HG03460 (cell line): ENCODE data around the gene STYXL1.
"Not testable (repeated sequence)": the region's sequence is repeated elsewhere in the genome, so short reads cannot be mapped to it uniquely, and the experiment has no call there.

Experiments used
- ATAC-seq: cut with Tn5 transposase; IDR thresholded peaks from one replicate; pipeline ENCODE4 v1.9.1; 2021; ENCODE audit not compliant: unreplicated experiment

STYXL1 gene

DNA sequence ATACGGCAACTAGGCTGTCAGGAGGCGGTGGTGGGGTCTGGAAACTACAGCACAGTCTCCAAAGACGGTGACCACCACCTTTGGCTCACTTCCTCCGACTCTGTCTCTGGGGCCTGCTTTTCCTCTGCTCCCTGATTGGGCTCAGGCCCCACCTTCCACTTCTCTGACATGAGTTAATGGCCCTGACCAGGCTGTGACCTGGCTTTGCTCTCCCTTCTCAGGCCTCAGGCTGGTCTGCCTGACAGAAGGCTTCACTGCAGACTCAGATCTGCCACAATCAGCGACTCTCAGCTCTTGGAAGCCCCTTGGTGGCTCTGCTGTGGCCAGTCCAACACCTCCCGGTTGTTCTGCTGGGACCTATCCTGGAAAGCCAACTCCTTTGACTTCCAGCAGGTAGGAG, 7.7 kb downstream of the STYXL1 start:
- ATAC-seq, result no peak

DNA sequence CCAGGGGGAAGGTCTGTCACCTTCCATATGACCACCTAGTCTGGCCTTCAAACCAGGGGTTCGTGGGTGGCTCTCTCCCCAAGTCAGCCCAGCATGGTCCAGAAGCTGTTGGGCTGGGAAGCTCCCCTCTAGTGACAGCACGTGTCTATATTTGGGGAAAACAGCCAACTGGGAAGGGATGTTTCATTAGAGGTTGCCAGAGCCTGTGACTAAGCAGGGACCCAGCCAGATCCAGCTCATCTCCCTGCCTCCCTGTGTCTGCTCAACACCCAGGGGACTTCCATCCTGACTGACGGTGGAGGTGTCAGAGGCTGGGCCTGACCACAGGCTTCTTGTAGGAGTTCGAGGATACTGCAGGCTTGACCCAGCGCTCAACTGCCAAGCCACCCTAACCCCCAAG, 10.5 kb downstream of the STYXL1 start:
- no peak for ATAC-seq

DNA sequence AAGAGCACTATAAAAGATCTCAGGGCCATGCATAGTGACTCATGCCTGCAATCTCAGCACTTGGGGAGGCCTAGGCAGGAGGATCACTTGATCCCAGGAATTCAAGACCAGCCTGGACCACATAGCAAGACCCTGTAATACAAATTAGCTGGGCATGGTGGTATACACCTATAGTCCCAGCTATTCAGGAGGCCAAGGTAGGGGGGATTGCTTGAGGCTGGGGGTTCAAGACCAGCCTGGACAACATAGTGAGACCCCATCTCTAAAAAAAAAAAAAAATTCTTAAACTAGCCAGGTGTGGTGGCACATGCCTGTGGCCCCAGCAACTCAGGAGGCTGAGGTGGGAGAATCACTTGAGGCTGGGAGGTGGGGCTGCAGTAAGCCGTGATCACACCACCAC, 15.8 kb downstream of the STYXL1 start:
- ATAC-seq, result no peak

DNA sequence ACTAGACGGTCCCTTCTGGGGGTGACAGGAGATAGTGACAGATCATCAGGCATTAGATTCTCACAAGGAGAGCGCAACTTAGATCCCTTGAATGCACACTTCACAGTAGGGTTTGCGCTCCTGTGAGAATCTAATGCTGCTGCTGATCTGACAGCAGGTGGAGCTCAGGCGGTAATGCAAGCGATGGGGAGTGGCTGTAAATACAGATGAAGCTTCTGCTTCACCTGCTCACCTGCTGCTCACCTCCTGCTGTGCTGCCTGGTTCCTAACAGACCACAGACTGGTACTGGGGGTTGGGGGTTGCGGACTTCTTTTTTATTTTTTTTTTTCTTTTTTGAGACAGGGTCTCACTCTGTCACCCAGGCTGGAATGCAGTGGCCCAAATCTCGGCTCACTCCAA, 18.1 kb downstream of the STYXL1 start:
- ATAC-seq, result not testable (repeated sequence)

DNA sequence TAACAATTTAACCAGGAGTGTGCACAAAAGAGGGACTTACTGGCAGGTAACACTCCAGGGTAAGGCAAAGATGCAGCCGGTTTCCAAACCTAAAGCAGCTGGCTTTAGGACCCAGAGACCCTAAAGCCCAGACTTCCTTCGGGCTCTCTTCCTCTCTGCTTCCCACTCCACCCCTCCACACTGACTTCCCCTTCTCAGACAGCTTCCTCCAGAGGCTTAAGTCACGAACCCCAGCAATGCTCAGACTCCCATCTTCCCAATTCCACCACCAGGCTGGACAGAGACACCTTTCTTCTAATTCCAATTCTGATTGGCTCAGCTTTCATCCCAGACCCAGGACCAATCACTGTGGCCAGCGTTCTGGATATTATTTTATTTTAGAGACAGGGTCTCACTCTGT, 24.8 kb downstream of the STYXL1 start:
- ATAC-seq, result no peak

DNA sequence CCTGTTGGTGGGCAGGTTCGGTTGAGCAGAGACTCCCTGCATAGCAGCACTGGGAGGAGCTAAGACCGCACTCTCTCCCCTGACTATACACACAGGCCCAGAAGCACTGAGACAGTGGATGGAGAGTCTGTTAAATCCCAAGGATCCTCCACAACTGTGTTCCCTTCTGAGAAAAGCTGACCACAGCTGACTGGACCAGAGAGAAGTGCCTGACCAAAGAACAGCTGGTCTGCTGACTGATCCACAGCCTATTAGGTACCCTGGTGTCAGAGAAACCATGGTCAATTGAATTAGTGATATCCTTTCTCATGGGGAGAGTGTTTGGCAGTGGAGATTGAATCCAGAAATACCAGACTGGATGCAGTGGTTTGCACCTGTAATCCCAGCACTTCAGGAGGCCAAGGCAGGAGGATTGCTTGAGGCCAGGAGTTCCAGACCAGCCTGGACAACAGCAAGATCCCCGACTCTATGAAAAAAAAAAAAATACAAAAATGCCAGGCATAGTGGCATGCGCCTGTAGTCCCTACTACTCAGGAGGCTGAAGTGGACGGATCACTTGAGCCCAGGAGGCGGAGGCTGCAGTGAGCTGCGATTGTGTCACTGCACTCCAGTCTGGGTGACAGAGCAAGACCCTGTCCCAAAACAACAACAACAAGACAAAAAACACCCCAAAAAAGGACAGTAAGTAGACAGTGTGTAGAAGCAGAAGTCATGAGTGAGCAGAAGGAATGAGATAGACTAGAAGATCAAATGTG, 25.6 kb downstream of the STYXL1 start:
- no peak for ATAC-seq

DNA sequence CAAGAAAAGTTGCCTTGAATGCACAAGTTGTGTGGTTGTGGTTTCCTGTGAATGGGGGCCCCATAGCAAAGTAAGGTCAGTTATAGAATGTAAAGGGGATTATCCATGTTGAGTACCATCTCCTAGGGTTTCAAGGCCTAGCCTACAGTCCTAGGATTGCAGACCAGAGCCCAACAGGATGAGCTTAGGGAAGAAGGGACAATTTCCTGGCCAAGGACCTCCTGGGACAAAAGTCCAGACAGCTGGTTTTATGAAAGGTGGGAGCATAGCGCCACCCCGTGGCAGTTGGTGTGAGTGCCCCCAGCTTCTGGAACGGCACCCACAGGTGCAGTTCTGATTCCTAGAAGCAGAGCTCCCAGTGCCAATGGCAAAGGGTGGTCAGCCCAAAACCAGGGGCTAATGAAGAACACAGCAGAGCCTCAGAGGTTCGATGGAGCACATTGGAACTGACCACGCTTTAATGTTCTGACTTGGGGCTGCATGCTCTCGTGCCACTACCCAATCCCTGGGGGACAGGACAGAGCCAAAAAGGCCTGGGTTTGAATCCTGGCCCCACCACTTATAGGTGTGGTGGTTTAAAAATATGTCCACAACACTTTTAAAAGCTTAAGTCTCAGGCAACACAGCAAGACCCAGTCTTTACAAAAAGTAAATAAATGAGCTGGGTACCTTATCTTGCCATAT, 27.6 kb downstream of the STYXL1 start:
- ATAC-seq, result no peak

DNA sequence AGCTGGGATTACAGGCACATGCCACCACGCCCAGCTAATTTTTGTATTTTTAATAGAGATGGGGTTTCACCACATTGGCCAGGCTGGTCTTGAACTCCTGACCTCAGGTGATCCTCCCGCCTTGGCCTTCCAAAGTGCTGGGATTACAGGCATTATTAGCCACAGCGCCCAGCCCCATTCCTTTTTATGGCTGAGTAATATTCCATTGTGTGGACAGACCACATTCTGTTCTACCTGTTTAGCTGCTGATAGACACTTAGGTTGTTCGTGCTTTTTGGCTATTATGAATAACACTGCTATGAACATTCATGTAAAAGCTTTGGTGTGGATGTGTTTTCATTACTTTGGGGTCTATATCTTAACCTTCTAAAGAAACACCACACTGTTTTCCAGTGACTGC, 29.3 kb downstream of the STYXL1 start:
- not testable (repeated sequence) for ATAC-seq

DNA sequence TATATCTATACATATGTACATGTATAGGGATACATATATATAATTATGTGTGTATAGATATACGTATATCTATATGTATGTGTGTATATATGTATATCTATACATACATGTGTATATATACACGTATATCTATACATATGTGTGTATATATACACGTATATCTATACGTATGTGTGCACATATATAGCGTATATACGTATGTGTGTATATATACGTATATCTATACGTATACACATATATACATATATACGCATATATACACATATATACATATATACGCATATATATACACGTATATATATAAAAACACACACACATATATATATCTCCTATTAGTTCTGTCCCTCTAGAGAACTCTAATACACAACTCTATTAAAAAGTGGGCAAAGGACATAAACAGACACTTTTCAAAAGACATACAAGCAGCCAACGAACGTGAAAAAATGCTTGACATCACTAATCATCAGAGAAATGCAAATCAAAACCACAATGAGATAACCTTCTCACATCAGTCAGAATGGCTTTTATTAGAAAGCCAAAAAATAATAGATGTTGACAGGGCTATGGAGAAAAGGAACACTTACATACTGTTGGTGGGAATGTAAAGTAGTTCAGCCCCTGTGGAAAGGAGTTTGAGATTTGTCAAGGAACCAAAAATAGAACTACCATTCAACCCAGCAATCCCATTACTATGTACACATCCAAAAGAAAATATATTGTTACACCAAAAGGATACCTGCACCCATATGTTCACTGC, 31.4 kb downstream of the STYXL1 start:
- no peak for ATAC-seq

DNA sequence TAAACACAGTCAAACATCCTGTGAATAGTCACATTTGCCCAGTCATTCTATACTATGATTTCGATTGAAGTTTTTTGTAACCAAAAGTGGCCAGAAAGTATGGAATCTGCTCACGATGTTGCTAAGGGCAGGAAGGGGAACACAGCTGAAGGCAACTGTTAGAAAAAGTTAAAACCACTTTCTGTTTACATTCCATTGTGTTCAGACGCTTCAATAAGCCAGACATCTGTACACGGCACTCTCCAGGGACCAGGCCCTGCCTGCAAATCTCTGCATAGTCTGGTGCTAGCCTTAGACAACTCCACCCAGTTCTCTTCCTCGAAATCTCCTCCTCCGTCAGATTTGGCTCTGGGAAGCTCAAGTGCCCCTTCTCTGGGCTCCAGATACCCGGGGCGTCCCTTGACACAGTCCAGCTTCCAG, 36.3 kb downstream of the STYXL1 start:
- ATAC-seq, result no peak

DNA sequence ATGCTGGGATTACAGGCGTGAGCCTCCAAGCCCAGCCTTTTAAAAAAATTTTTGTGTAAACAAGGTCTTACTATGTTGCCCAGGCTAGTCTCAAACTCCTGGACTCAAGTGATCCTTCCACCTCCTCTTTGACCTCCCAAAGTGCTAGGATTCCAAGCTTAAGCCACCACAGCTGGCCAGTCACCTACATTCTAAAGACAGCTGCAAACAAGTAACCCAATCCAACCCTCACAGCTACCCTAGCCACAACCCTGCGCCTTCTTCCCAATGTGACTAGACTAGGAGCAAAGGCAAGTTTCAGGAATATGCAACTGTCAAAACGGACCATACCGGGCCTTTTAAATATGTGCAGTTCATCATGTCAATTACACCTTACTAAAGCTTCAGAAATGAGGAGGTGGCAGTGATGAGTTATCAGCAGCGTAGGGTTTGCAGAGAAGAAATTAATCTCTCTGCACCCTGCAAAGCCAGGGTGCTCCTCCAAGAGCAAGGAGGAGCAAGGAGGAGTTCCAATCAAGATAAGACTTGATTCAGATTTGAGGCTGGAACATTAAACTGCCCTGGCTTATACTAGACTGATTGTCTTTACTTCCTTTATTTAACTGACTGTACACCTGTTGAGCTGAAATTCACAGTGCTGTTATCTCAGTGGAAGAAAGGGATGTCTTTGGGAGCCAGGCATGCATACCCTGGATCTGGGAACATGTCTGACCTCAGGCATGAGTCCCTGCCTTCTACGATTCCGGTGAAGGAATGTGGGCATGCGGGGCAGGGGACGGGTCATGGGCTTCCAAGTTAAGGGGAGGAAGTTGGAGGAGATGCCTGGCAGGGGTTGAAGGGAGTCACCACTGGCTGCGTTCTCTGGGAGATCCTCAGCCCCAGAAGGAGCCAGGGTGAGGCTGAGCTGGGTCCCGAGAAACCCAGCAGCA, 37.9 kb downstream of the STYXL1 start:
- ATAC-seq, result no peak

DNA sequence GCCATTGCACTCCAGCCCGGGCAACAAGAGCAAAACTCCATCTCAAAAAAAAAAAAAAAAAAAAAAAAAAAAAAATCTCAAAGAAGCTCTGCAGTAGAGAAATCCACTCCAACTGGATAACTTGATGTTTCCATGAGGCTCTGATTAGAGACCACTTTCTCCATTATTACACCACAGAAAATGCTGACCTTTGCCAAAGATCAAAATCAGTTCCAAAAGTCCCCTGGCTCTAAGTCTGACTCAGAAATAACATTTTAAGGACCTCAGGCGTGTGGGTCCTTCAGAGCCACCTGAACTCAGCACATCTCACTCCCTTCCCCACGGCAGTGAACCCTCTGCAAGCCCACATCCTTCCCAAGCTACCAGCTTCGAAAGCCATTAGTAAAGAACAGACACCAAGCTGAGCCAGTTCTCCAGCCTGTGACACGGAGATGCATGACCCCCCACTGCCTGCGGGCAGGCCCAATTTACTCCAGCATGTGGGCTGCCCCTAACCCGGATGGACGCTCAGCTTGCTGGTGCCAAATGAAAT, 39.6 kb downstream of the STYXL1 start:
- no peak for ATAC-seq

DNA sequence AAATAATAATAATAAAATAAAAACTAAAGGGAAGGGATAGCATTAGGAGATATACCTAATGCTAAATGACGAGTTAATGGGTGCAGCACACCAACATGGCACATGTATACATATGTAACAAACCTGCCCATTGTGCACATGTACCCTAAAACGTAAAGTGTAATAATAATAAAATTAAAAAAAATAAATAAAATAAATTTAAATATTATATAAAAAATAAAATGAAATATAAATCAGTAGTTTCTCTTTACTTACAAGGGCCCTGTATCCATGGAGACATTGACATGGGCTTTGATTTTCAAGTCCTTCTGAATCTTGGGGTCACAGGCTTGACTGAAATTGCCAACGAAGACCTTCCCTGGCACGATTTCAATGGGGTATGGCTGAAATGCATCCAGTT, 42.8 kb downstream of the STYXL1 start:
- ATAC-seq, result not testable (repeated sequence)

DNA sequence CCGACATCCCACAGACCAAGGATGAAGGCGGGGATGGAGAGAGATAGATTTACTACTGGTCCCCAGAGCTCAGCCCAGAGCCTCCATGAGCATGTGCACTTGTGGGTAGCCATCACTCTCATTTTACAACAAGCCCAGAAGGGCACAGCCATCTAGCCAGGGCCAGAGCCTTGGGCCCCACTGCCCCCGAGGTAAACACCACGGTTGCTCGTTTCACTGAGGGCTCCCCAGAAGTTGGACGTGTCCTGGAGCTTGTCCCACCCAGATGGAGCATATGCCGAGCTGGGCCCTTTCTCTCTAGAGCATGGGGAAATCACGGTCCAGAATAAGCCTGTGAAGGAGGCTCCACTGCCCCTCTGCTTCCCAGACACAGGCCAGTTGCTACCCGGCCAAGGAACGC, 44.4 kb downstream of the STYXL1 start:
- ATAC-seq, result no peak

DNA sequence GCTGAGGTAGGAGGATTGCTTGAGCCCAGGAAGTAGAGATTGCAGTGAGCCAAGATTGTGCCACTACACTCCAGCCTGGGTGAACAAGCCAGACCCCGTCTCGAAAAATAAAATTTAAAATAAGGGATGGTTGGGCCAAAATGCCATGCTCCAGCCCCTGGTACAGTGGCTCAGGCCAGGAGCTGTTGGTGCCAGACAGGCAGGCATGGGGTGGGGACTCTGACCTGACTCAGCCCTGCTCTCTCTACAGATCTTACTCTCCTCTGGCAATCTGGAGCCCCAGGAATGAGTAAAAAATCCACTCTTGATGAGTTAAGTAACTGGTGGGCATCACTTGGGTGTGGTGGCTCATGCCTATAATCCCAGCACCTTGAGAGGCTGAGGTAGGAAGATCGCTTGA, 45.0 kb downstream of the STYXL1 start:
- no peak for ATAC-seq

DNA sequence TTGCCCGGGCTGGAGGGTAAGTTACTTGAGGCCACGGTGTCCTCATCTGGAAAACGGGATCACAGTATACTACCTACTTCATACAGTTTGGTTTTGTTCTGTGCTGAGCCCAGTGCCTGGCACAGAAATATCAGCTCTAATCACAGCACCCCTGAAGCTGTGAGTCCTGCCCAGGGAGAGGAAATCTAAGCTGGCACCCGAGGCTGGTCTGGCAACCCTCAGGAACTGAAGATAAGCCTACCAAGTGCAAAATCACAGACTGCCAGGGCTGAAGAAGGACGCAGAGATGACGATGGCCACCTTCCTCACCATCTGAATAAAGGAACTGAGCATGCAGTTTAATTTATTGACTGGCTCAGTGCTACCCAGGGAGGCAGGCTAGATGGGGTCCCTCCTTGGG, 45.7 kb downstream of the STYXL1 start:
- no peak for ATAC-seq

DNA sequence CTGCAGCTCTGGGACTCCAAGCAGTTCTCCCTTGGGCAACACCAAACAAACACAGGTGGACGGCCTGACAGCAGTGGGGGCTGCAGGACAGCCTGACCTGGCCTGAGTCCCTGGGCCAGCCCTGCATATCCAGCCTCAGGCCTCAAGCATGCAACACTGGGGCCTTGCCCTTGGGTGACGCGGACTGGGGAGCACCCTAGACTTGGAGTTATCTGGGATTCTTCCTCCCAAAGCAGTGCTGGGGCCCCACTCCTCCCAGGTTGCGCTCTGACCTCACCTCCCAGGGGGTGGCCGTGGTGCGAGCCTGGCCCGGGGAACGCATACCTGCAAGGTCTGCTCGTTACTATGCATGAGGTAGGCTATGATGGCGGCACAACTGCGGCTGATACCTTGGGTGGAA, 47.2 kb downstream of the STYXL1 start:
- ATAC-seq, result no peak

DNA sequence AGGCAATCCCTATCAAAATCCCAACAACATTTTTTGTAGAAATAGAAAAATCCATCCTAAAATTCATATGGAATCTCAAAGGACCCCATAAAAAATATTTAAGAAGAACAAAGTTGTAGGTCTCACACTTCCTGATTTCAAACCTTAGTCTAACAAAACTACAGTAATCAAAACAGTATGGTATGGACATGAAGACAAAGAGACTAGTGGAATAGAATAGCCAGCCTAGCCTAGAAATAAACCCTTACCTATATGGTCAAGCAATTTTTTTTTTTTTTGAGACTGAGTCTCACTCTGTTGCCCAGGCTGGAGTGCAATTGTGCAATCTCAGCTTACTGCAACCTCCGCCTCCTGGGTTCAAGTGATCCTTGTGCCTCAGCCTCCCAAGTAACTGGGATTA, 49.8 kb downstream of the STYXL1 start:
- ATAC-seq, result no peak

DNA sequence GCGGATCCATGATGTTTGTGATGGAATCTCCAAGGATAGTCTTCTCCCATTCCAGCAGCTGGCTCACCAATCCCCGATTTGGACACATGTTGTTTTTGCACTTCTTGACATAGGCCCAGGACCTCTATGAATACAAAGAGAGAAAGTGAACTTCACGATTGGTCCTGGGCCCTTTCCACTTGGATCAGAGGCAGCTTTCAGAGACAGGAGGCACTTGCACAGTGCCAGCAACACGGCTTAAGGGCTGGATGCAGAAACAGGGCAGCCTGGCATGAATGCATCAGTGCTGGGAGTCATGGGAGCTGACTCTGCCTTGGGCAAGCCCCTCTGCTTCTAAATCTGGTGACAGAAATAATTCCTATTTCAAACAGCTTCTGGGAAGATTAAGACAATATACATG, 51.3 kb downstream of the STYXL1 start:
- ATAC-seq, result no peak

DNA sequence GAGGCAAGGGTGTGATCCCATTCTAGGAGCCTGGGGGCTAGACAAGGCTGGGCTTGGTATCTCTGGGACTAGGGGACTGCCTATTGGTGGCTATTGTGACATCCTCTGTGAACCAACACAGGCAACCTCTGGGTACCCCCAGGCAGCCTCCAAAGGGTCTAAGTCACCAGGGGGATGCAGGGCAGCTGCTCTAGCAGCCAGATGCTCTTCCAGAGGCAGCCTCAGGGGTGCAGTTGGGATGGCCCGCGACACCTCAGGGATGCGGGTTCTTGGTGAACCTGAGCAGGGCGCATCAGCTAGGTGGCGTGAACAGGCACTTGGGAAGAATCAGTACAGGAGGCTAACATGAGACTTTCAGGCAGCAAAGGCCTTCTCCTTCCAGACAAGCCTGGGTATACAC, 51.8 kb downstream of the STYXL1 start:
- no peak for ATAC-seq

DNA sequence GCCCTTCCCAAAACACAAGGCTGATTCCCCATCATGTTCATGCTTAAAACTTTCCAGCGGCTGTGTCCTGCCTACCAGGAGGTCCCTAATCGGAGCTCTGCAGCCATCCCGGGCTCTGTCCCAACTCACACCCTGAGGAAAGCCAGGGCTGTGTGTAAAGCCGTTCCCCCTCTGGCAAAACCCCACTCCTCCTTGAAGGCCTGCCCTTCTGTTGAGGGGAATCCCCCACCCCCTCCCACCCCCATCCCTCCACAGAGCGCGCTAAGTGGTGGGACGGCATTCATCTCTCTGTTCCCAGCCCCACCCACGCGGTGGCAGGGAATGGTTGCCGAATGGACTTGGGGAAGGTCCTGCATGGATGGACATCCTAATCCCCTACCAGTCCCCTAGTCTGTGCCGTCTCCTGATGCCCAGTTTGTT, 52.7 kb downstream of the STYXL1 start:
- ATAC-seq, result no peak
